ENCODE data around the gene LDHAL6B.

GRCh38 chr15:59165726-59166125, 40.9 kb upstream of the LDHAL6B start:
- TF ChIP-seq ATF2 (CRISPR knock-in tag; IDR thresholded peaks at IDR 0.05; ENCODE audit: borderline replicate concordance, low read depth) (no peak), CTCF (IDR thresholded peaks at IDR 0.05) (no peak), ZNF232 (CRISPR knock-in tag; IDR thresholded peaks at IDR 0.05) (no peak), JAZF1 (CRISPR knock-in tag; IDR thresholded peaks at IDR 0.05) (no peak), ATF3 (CRISPR knock-in tag; conservative IDR thresholded peaks at IDR 0.05) (no peak), ZBTB43 (CRISPR knock-in tag; IDR thresholded peaks at IDR 0.05) (no peak), NR2C2 (CRISPR knock-in tag; IDR thresholded peaks at IDR 0.05) (no peak), NR3C1 (CRISPR knock-in tag; conservative IDR thresholded peaks at IDR 0.05; ENCODE audit: low read depth) (no peak), SMAD4 (CRISPR knock-in tag; IDR thresholded peaks at IDR 0.05) (no peak)
